Activated naive CD8-positive, alpha-beta T cell (primary cell): ENCODE results near the gene OR5M11.
"Not testable (repeated sequence)": the region's sequence is repeated elsewhere in the genome, so short reads cannot be mapped to it uniquely, and the experiment has no call there.

Source experiments
- H3K27ac Mint-ChIP-seq: one replicate; pipeline ENCODE4 v1.8.0; 2021; ENCODE audit warnings: mixed read lengths
- H3K27me3 Mint-ChIP-seq: one replicate; pipeline ENCODE4 v1.8.0; 2021; ENCODE audit warnings: mixed read lengths
- H3K36me3 Mint-ChIP-seq: one replicate; pipeline ENCODE4 v1.8.0; 2021; ENCODE audit warnings: mixed read lengths
- H3K4me1 Mint-ChIP-seq: one replicate; pipeline ENCODE4 v1.8.0; 2021; ENCODE audit warnings: low read depth, mixed read lengths
- H3K4me3 Mint-ChIP-seq: one replicate; pipeline ENCODE4 v1.8.0; 2021; ENCODE audit warnings: mild to moderate bottlenecking, mixed read lengths
- H3K9me3 Mint-ChIP-seq: one replicate; pipeline ENCODE4 v1.8.0; 2021; ENCODE audit warnings: low read depth, mixed read lengths

Gene OR5M11

GRCh38 chr11:56543157-56543556, at the start of gene OR5M11:
Gene OR5M11, minus strand, starts transcription at chr11:56543257. Its CDS starts 0 bp downstream, at chr11:56543257.
- Mint-ChIP-seq H3K36me3 (no peaks in the 10 kb centered on the region), H3K27ac (no peak within 1 kb of the TSS), H3K9me3 (peaks cover 21% of the 10 kb centered on the region), H3K4me1 (no peaks in the 10 kb centered on the region), H3K4me3 (no peak within 1 kb of the TSS), H3K27me3 (no peaks in the 10 kb centered on the region)

- not testable (repeated sequence) for H3K4me3 Mint-ChIP-seq, H3K27me3 Mint-ChIP-seq, H3K9me3 Mint-ChIP-seq, H3K4me1 Mint-ChIP-seq, H3K36me3 Mint-ChIP-seq, H3K27ac Mint-ChIP-seq
Observed at GRCh38 chr11:56592088-56592717, 49.1 kb upstream of the OR5M11 start.

DNA sequence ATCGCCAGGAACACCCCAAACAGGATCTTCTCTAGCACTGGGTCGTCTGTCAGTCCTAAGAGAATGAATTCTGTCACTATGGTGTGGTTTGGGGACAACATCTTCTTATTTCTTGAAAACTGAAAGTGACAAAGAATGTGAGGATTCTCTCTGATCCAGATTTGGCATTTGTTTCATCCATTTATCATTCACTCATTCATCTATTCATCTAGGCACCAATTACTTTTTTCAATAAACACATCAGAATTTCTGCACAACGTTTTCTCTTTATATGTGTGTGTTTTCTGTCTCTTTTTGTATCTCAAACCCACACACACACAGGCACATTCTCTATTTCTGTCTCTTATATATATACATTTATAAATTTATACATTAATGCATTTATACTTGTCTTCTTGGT, 34.6 kb upstream of the OR5M11 start, which contains the start of gene OR5M10:
TSS of gene OR5M10 (minus strand) at position 101 of the 400 bp plus-strand sequence. CDS start at position 101, 0 bp downstream.
- Mint-ChIP-seq H3K4me1 (no peaks in the 10 kb centered on the region), H3K36me3 (no peaks in the 10 kb centered on the region), H3K9me3 (peaks cover 14% of the 10 kb centered on the region), H3K27me3 (no peaks in the 10 kb centered on the region), H3K27ac (no peak within 1 kb of the TSS), H3K4me3 (no peak within 1 kb of the TSS)

- Mint-ChIP-seq H3K4me1 (no peaks in the 10 kb centered on the region), H3K36me3 (no peaks in the 10 kb centered on the region), H3K27ac (no peak overlapping the region), H3K9me3 (no peaks in the 10 kb centered on the region), H3K27me3 (no peaks in the 10 kb centered on the region), H3K4me3 (no peak overlapping the region)
Observed at GRCh38 chr11:56558574-56558973, 15.5 kb upstream of the OR5M11 start.

DNA sequence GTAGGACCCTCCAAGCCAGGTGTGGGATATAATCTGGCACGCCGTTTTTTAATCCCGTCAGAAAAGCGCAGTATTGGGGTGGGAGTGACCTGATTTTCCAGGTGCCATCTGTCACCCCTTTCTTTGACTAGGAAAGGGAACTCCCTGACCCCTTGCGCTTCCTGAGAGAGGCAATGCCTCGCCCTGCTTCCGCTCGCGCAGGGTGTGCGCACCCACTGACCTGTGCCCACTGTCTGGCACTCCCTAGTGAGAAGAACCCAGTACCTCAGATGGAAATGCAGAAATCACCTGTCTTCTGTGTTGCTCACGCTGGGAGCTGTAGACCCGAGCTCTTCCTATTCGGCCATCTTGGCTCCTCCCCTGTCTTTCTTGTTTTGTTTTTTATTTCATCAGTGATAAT, 11.6 kb upstream of the OR5M11 start:
- not testable (repeated sequence) for H3K4me3 Mint-ChIP-seq, H3K27me3 Mint-ChIP-seq, H3K36me3 Mint-ChIP-seq, H3K27ac Mint-ChIP-seq, H3K9me3 Mint-ChIP-seq, H3K4me1 Mint-ChIP-seq

DNA sequence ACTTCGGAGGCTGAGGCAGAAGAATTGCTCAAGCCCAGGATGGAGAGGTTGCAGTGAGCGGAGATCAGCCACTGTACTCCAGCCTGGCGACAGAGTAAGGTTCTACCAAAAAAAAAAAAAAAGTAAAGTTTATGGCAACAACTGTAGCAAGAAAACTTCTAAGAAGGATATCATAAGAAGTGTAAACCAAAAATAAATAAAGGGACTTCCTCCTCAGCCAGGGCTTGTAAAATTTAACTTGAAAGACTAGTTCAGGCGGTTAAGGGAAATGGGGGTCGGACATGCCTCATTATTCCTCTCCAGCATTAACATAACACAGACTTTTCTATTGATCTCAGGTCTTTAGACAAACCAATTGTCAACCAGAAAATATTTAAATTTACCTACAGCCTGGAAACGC, 2.5 kb upstream of the OR5M11 start:
- no peaks in the 10 kb centered on the region for H3K36me3 Mint-ChIP-seq
- H3K27me3 Mint-ChIP-seq, result no peaks in the 10 kb centered on the region
- H3K9me3 Mint-ChIP-seq, result peaks cover 13% of the 10 kb centered on the region
- H3K4me1 Mint-ChIP-seq, result no peaks in the 10 kb centered on the region
- no peak overlapping the region for H3K27ac Mint-ChIP-seq
- no peak overlapping the region for H3K4me3 Mint-ChIP-seq

DNA sequence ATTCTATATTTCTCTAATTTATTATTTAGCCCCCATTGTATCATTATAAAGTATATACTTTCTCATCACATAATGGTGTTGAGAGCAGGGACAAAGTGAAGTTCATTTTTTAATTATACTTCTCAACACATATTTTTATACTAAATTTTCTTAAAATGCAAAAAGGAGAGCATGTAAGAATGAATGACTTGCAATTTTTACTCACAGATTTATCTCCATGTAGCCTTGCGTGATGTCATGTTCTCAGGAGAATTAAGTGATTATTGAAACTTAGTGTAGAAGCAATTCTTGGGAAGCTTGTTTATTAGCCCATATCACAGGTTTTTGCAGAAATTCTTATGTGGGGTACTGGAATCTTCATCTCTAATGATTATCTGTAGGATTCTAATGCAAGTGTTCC, 682 bp upstream of the OR5M11 start:
- Mint-ChIP-seq H3K27me3 (no peaks in the 10 kb centered on the region), H3K36me3 (no peaks in the 10 kb centered on the region), H3K4me3 (no peak overlapping the region), H3K27ac (no peak overlapping the region), H3K9me3 (peaks cover 15% of the 10 kb centered on the region), H3K4me1 (no peaks in the 10 kb centered on the region)

- Mint-ChIP-seq H3K27me3 (no peaks in the 10 kb centered on the region), H3K4me3 (no peak overlapping the region)
Observed at GRCh38 chr11:56533054-56533740, 9.9 kb downstream of the OR5M11 start.

GRCh38 chr11:56531856-56532255, 11.2 kb downstream of the OR5M11 start:
- H3K36me3 Mint-ChIP-seq, result no peaks in the 10 kb centered on the region
- no peaks in the 10 kb centered on the region for H3K4me1 Mint-ChIP-seq
- H3K27me3 Mint-ChIP-seq, result no peaks in the 10 kb centered on the region
- H3K9me3 Mint-ChIP-seq, result peaks cover 11% of the 10 kb centered on the region
- H3K27ac Mint-ChIP-seq, result no peak overlapping the region
- H3K4me3 Mint-ChIP-seq, result no peak overlapping the region

More at GRCh38 chr11:56533054-56533740, 9.9 kb downstream of the OR5M11 start:
- H3K9me3 Mint-ChIP-seq, result peaks cover 11% of the 10 kb centered on the region
- no peak overlapping the region for H3K27ac Mint-ChIP-seq
- no peaks in the 10 kb centered on the region for H3K36me3 Mint-ChIP-seq
- H3K4me1 Mint-ChIP-seq, result no peaks in the 10 kb centered on the region

- Mint-ChIP-seq H3K4me1 (no peaks in the 10 kb centered on the region), H3K27ac (no peak overlapping the region), H3K9me3 (peaks cover 17% of the 10 kb centered on the region), H3K36me3 (no peaks in the 10 kb centered on the region), H3K4me3 (no peak overlapping the region), H3K27me3 (no peaks in the 10 kb centered on the region)
Observed at GRCh38 chr11:56522008-56522407, 21.0 kb downstream of the OR5M11 start.

DNA sequence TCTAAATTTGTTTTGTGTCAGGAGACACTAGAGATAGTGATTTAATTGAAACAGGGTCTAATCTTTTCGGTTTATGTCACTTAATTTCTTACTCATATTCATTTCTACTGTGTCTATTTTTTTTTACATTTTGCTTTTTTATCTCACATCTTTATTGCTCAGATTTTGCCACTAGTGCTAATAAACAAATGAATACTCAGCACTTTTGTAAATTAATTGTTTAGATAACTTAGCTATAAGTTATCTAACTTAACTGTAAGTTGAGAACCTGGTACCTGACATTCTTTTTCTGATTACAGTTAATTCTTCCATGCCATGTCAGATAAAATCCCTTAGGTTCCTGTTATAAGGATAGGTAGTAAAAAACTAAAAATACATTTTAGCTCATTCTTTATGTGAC, 29.8 kb downstream of the OR5M11 start:
- H3K4me3 Mint-ChIP-seq, result no peak overlapping the region
- H3K36me3 Mint-ChIP-seq, result no peaks in the 10 kb centered on the region
- H3K4me1 Mint-ChIP-seq, result no peaks in the 10 kb centered on the region
- H3K9me3 Mint-ChIP-seq, result peaks cover 10% of the 10 kb centered on the region
- no peaks in the 10 kb centered on the region for H3K27me3 Mint-ChIP-seq
- H3K27ac Mint-ChIP-seq, result no peak overlapping the region

- H3K4me1 Mint-ChIP-seq, result no peaks in the 10 kb centered on the region
- no peaks in the 10 kb centered on the region for H3K36me3 Mint-ChIP-seq
- H3K4me3 Mint-ChIP-seq, result no peak overlapping the region
- no peaks in the 10 kb centered on the region for H3K9me3 Mint-ChIP-seq
- no peak overlapping the region for H3K27ac Mint-ChIP-seq
- no peaks in the 10 kb centered on the region for H3K27me3 Mint-ChIP-seq
Observed at GRCh38 chr11:56509439-56509838, 33.6 kb downstream of the OR5M11 start.

DNA sequence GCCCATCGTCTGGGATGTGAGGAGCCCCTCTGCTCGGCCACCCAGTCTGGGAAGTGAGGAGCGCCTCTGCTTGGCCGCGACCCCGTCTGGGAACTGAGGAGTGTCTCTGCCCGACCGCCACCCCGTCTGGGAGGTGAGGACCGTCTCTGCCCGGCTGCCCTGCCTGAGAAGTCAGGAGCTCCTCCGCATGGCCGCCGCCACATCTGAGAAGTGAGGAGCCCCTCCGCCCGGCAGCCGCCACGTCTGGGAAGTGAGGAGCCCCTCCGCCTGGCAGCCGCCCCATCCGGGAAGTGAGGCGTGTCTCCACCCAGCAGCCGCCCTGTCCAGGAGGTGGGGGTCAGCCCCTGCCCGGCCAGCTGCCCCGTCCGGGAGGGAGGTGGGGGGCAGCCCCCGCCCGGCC, 46.0 kb downstream of the OR5M11 start:
- no peak overlapping the region for H3K27ac Mint-ChIP-seq
- H3K4me1 Mint-ChIP-seq, result no peaks in the 10 kb centered on the region
- peaks cover 5% of the 10 kb centered on the region for H3K9me3 Mint-ChIP-seq
- H3K4me3 Mint-ChIP-seq, result no peak overlapping the region
- H3K27me3 Mint-ChIP-seq, result no peaks in the 10 kb centered on the region
- H3K36me3 Mint-ChIP-seq, result no peaks in the 10 kb centered on the region

GRCh38 chr11:56495117-56495516, 47.9 kb downstream of the OR5M11 start:
- Mint-ChIP-seq H3K9me3 (peaks cover 5% of the 10 kb centered on the region), H3K27ac (no peak overlapping the region), H3K4me3 (no peak overlapping the region)

More at GRCh38 chr11:56495117-56495516, 47.9 kb downstream of the OR5M11 start:
- Mint-ChIP-seq H3K4me1 (no peaks in the 10 kb centered on the region), H3K27me3 (no peaks in the 10 kb centered on the region), H3K36me3 (no peaks in the 10 kb centered on the region)
